ENCODE measurements around the gene DDI1. TPM values are rescaled to one million over a fixed set of nuclear protein-coding genes. Genes with fewer than 3 reads are reported as not detected.

DDI1 gene
- total and polyA plus RNA-seq, 3 donors from 2014 or later, result 17.8 to 49.4 (median 41.1) TPM

GRCh38 chr11:104033134-104033533, 3.3 kb upstream of the DDI1 start:
- H3K27ac ChIP-seq, result peak overlapping the region; percentile 76 to 89
- no peaks in the 10 kb centered on the region for H3K36me3 ChIP-seq (ENCODE audit: low read depth, missing control alignments)
- H3K27me3 ChIP-seq, result no peaks in the 10 kb centered on the region
- peaks cover 16% of the 10 kb centered on the region for H3K4me1 ChIP-seq
- intact Hi-C loops (cut with DNase I; ENCODE audit: low total_unique reads), result no loop called here
- peak; percentile 51 for DNase-seq
- TF ChIP-seq CTCF (IDR thresholded peaks at IDR 0.05), result no peak
- H3K4me3 ChIP-seq, result no peak overlapping the region
- no peaks in the 10 kb centered on the region for H3K9me3 ChIP-seq

- 26 to 37% methylated on average over 1 of the region's 1 CpG for WGBS, 2 donors
- no peak overlapping the region for H3K4me3 ChIP-seq
- peak overlapping the region; percentile 76 to 89 for H3K27ac ChIP-seq
- H3K9me3 ChIP-seq, result no peaks in the 10 kb centered on the region
- H3K4me1 ChIP-seq, result peaks cover 16% of the 10 kb centered on the region
- no peaks in the 10 kb centered on the region for H3K36me3 ChIP-seq (ENCODE audit: low read depth, missing control alignments)
- H3K27me3 ChIP-seq, result no peaks in the 10 kb centered on the region
- no peak for TF ChIP-seq CTCF (IDR thresholded peaks at IDR 0.05)
- no peak for TF ChIP-seq POLR2A (IDR thresholded peaks at IDR 0.05)
- DNase-seq, result no peak
- intact Hi-C loops (cut with DNase I; ENCODE audit: low total_unique reads), result no loop called here
Measured at GRCh38 chr11:104033561-104033960, 2.9 kb upstream of the DDI1 start.

DNA sequence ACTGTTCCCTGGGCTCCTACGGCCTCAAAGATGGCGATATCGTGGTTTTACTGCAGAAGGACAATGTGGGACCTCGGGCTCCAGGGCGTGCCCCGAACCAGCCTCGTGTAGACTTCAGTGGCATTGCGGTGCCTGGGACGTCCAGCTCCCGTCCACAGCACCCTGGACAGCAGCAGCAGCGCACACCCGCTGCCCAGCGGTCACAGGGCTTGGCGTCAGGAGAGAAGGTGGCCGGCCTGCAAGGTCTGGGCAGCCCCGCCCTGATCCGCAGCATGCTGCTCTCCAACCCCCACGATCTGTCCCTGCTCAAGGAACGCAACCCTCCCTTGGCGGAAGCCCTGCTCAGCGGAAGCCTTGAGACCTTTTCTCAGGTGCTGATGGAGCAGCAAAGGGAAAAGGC, 555 bp downstream of the DDI1 start:
- 60 to 80% methylated on average over 3 to 19 of the region's 21 CpGs for WGBS, 2 donors
- Histone ChIP-seq H3K4me3 (peak overlapping the region in 1 of 2 donors; percentile 27), H3K27ac (no peak overlapping the region), H3K27me3 (no peaks in the 10 kb centered on the region), H3K9me3 (no peaks in the 10 kb centered on the region), H3K4me1 (peaks cover 16% of the 10 kb centered on the region), H3K36me3 (ENCODE audit: low read depth, missing control alignments) (no peaks in the 10 kb centered on the region)
- TF ChIP-seq POLR2A (IDR thresholded peaks at IDR 0.05), result no peak
- TF ChIP-seq CTCF (IDR thresholded peaks at IDR 0.05), result no peak
- intact Hi-C loops (cut with DNase I; ENCODE audit: low total_unique reads), result no loop called here
- no peak for DNase-seq

DNA sequence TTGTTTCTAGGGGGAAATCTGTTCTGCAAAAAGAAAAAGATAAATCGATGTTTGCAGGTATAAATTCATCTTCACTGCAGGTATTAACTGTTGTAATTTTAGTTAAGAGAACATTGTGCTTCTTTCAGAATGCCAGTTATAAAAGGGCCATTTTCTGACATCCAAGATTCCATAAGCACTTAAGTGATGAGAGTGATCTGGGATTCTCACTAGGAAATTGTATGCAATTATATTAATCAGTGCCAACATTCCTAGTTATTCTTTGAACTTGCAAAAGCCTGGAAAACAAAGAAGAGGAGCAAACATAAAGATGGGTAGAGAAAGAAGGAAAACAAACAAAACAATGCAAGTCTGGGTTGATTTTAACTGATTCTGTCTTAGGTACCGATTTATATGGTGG, 5.4 kb downstream of the DDI1 start:
- no peaks in the 10 kb centered on the region for H3K4me1 ChIP-seq
- WGBS, 2 donors, result 91 to 94% methylated on average over 2 of the region's 2 CpGs
- H3K27ac ChIP-seq, result no peak overlapping the region
- H3K36me3 ChIP-seq (ENCODE audit: low read depth, missing control alignments), result no peaks in the 10 kb centered on the region
- no peak overlapping the region for H3K4me3 ChIP-seq
- no peaks in the 10 kb centered on the region for H3K9me3 ChIP-seq
- no peak for DNase-seq
- TF ChIP-seq POLR2A (IDR thresholded peaks at IDR 0.05), result no peak
- no peak for TF ChIP-seq CTCF (IDR thresholded peaks at IDR 0.05)
- intact Hi-C loops (cut with DNase I; ENCODE audit: low total_unique reads), result no loop called here
- no peaks in the 10 kb centered on the region for H3K27me3 ChIP-seq

DNA sequence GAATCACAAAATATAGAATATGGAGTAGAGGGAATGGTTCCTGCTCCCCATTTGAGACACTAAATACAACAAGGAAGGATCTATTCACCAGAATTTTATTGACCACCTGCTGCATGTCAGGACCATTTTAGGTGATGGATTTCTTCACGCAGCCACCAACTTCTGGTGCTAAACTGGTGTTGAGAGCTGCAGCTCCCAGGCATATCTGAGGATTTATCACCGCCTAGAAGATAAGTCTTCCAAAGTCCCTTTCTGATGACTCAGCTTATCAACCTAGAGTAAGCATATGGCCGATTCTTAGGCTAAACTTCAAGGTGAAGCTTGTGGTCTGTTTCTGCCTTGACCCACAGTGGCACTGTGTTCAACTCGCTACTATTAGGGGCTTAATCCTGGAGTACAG, 6.7 kb downstream of the DDI1 start:
- no peak overlapping the region for H3K4me3 ChIP-seq
- no peak overlapping the region for H3K27ac ChIP-seq
- intact Hi-C loops (cut with DNase I; ENCODE audit: low total_unique reads), result no loop called here
- no peak for DNase-seq
- no peaks in the 10 kb centered on the region for H3K27me3 ChIP-seq
- TF ChIP-seq CTCF (IDR thresholded peaks at IDR 0.05) (no peak), POLR2A (IDR thresholded peaks at IDR 0.05) (no peak)
- no peaks in the 10 kb centered on the region for H3K36me3 ChIP-seq (ENCODE audit: low read depth, missing control alignments)
- no peaks in the 10 kb centered on the region for H3K4me1 ChIP-seq
- WGBS, 2 donors, result 82% methylated on average over 4 of the region's 4 CpGs
- no peaks in the 10 kb centered on the region for H3K9me3 ChIP-seq

Data from testis (tissue), 3 donors.